ENCODE measurements around the gene UBE2A.

UBE2A gene

DNA sequence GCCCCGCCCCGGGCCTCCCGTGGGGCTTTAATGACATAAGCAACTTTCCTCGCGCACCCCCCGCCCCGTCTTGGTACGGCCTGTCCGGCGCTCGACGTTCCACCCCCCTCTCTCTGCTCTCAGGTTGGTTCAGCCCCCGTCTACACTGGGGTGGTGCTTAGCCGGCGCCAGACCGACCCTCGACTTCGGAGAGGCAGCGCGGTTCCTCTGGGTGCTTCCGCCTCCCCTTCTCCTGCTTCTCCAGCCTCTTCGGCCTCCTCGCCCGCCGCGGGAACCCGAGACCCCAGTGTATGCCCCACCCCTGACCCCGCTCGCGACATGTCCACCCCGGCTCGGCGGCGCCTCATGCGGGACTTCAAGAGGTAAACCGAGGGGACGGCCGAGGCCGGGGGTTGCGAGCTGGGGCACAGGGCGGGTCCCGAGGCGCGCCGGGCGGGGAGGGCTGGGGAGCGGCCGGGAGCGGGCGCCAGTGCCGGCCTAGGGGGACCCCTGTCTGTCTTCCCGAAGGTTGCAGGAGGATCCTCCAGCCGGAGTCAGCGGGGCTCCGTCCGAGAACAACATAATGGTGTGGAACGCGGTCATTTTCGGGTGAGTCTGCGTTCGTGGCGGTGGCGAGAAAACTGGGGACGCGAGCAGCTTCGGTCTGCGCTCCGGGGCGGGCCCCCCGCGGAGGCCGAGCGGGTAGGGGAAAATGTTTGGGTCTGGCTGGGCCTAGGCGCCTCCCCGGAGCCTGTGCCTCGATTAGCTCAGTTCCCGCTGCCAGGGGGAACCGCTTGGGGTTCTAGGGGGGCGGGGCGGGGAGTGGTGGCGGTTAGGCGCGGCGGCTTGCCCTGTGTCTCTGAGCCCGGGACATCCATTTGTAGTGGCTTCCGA is at the start of gene UBE2A:
Gene UBE2A (plus strand): TSS at position 170 of the 873 bp plus-strand sequence. CDS start 149 bp downstream, at position 319.
- peaks cover 11% of the 10 kb centered on the region for H3K4me1 Mint-ChIP-seq
- H3K4me3 Mint-ChIP-seq: peak within 1 kb of the TSS; percentile 96
- no peaks in the 10 kb centered on the region for H3K9me3 Mint-ChIP-seq
- peak within 1 kb of the TSS; percentile 91 for H3K27ac Mint-ChIP-seq
- peaks cover 3% of the 10 kb centered on the region for H3K36me3 Mint-ChIP-seq
- H3K27me3 Mint-ChIP-seq: no peaks in the 10 kb centered on the region

DNA sequence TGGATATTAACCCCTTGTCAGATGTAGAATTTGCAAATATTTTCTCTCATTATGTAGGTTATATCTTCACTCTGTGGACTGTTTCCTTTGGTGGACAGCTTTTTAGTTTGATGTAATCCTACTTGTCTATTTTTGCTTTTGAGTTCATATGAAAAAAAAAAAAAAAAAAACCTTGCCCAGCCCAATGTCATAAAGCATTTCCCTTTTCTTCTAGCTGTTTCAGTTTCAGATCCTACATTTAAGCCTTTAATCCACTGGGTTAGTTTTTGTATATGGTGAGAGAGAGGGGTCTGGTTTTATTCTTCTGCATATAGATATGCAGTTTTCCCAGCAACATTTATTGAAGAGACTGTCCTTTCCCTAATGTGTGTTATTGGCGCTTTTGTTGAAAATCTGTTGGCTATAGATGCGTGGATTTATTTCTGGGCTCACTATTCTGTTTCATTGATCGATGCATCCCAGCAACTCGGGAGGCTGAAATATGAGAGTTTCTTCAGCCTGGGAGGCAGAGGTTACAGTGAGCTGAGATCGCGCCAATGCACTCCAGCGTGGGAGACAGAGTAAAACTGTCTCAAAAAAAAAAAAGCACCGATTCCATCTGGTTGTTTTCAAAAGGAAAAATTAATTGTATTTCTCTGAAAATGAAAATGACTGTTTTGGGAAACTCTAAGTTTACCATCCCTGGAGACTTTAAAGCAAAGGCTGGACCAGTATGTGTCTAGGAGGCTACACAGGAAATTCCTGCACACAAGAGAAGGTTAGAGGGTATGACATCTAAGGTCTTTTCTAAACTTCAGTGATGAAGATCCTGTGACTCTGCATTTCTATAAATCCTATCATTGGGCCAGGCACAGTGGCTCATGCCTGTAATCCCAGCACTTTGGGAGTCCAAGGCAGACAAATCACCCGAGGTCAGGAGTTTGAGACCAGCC is 44.8 kb upstream of the UBE2A start:
- Mint-ChIP-seq H3K9me3 (no peaks in the 10 kb centered on the region), H3K36me3 (peaks cover 2% of the 10 kb centered on the region), H3K4me3 (no peak overlapping the region), H3K27me3 (no peaks in the 10 kb centered on the region), H3K4me1 (no peaks in the 10 kb centered on the region), H3K27ac (no peak overlapping the region)

DNA sequence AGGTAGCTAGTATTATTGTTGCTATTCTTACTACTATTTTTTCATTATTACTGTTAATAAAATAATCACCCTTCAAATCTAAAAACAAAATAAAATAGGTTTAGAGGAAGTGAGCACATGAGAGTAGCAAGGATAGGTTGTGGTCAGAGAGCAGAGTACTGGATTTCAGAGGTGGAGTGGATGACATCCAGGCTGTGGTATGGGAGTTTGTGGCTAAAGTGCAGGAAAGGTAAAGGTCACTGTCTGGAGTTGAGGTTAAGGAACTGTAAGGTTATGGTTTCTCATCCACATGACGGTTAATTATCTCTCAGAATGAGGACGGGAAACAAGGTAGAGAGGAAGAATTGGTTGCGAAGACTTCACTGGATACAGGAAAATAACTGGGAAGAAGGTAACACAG is 36.9 kb upstream of the UBE2A start:
- Mint-ChIP-seq H3K36me3 (peaks cover 2% of the 10 kb centered on the region), H3K9me3 (no peaks in the 10 kb centered on the region), H3K4me3 (no peak overlapping the region), H3K27me3 (no peaks in the 10 kb centered on the region), H3K4me1 (no peaks in the 10 kb centered on the region), H3K27ac (no peak overlapping the region)

DNA sequence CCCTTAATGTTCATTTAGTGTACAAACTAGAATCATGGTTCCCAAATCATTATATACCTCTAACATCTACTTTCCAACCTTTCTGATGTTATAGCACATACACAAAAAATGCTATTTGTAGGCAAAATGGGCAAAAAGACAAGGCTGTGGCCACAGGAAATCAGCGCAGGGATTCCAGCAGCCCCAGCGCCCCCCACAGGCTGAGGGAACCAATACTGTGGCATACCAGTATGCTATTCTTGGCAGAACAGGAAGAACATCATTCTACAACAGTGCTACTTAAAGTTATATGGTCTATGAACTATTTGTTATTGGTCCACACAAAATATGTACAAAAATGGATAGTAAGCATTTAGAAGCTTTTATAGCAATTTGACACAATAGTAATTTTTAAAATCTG is 34.5 kb upstream of the UBE2A start:
- Mint-ChIP-seq H3K27me3 (no peaks in the 10 kb centered on the region), H3K4me3 (no peak overlapping the region), H3K36me3 (peaks cover 2% of the 10 kb centered on the region), H3K9me3 (no peaks in the 10 kb centered on the region), H3K27ac (peak overlapping the region; percentile 23), H3K4me1 (no peaks in the 10 kb centered on the region)

DNA sequence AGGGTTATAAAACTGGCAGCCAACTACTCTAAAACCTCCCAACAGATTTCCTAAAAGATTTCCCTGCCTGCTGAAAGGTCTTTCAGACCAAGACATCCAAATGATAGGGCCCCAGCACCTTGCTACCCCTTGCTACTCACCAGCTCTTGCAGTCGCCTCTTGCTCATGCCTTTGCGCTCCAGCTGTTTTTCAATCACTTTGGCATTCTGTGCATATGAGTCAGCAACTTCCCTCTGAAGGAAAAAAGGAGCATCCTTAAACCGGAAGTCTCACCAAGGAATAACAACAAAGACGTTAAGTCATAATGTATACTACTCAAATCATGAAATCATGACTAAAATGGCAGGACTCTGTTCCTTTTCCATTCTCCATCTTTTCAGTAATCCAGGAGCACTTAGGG is 33.2 kb upstream of the UBE2A start:
- H3K4me1 Mint-ChIP-seq: no peaks in the 10 kb centered on the region
- H3K27ac Mint-ChIP-seq: no peak overlapping the region
- no peaks in the 10 kb centered on the region for H3K27me3 Mint-ChIP-seq
- H3K4me3 Mint-ChIP-seq: no peak overlapping the region
- no peaks in the 10 kb centered on the region for H3K9me3 Mint-ChIP-seq
- H3K36me3 Mint-ChIP-seq: no peaks in the 10 kb centered on the region

DNA sequence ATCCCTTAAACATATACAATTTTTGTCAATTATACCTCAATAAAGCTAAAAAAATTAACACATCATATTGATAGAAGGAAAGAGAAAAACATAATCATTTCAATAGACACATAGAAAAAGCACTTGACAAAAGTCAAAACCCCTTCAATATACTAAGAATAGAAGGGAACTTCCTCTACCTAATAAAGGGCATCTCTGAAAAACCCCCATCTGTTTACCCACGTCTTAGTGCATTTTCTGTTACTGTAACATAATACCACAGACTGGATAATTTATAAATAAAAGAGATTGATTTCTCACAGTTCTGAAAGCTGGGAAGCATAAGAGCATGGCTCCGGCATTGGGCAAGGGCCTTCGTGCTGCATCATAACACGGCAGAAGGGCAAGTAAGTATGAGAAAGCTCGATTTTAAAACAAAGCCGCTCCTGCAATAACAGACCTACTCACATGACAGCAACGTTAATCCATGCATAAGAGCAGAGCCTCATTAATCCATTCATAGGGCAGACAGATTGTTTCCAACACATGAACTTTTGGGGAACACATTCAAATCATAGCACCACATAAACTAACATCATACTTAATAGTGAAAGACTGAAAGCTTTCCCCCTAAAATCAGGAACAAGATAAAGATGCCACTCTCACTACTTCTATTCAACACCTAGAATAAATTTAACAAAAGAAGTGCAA is 24.9 kb upstream of the UBE2A start:
- Mint-ChIP-seq H3K27ac (no peak overlapping the region), H3K36me3 (no peaks in the 10 kb centered on the region), H3K4me1 (peaks cover 25% of the 10 kb centered on the region), H3K9me3 (no peaks in the 10 kb centered on the region), H3K4me3 (no peak overlapping the region), H3K27me3 (no peaks in the 10 kb centered on the region)

DNA sequence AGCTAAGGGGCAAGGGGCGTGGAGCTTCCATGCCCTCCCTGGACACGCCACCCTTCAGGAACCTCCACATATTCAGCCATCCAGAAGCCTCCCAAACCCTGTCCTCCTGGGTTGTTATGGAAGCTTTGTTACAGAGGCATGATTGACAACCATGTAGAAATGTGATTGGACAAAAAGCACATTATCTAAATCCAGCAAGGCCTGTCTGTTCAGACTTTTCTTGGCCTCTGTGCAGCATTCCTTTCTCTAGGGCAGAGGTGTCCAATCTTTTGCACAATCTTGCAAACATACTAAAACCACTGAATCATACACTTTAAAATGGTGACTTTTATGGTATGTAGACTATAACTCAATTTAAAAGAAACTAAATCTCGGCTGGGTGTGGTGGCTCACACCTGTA is 21.9 kb upstream of the UBE2A start:
- Mint-ChIP-seq H3K4me3 (no peak overlapping the region), H3K36me3 (peaks cover 6% of the 10 kb centered on the region), H3K27me3 (no peaks in the 10 kb centered on the region), H3K27ac (no peak overlapping the region), H3K4me1 (peaks cover 31% of the 10 kb centered on the region), H3K9me3 (no peaks in the 10 kb centered on the region)

DNA sequence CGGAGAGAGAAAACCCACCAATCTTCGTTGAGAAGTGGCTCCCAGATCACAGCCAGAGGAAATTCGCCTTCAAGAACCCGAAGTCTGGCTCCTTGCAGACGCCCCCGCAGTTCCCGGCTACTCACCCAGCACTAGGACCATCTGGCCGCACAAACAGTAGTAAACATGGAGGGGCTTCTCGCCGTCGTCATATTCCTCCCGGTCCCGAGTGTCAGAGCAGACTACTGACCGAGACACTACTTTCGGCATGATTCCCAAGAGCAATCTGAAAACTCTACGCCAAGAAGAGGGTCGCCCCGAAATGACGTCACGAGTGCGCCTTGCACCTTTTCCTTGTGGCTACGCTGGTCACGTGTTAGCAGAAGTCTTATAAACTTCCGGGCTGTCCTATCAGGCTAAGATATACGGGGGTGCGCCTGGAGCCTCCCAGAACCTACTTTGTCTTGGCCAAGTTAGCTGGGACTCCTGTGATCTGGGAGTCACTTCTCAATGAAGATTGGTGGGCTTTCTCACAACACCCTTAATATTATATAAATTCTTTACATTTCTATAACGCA is 9.2 kb upstream of the UBE2A start, which contains the start of gene STEEP1:
Gene STEEP1 (minus strand): TSS at position 303 of the 557 bp plus-strand sequence. CDS start 54 bp downstream, at position 249.
- peak within 1 kb of the TSS; percentile 83 for H3K27ac Mint-ChIP-seq
- peaks cover 20% of the 10 kb centered on the region for H3K4me1 Mint-ChIP-seq
- H3K9me3 Mint-ChIP-seq: no peaks in the 10 kb centered on the region
- H3K4me3 Mint-ChIP-seq: peak within 1 kb of the TSS; percentile 96
- H3K36me3 Mint-ChIP-seq: no peaks in the 10 kb centered on the region
- no peaks in the 10 kb centered on the region for H3K27me3 Mint-ChIP-seq

DNA sequence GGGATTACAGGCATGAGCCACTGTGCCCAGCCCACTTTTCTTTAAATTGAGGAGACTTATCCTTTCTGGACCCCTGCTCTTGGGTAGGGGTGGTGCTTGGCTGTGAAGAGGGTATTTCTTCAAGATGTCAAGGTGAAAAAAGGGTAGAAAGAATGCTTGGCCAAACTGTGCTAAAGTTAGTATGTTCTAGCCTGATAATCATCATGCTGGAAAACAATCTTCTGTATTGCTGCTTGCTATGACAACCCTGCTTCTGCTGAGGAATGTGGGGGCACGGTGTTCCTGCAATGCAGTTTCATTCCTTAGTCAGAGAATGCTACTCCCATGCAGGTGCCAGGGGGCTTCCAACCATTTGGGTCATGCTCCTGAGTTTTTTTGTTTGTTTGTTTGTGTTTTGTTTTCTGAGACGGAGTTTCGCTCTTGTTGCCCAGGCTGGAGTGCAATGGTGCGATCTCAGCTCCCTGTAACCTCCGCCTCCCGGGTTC is 4.0 kb upstream of the UBE2A start:
- Mint-ChIP-seq H3K27ac (no peak overlapping the region), H3K27me3 (no peaks in the 10 kb centered on the region), H3K9me3 (no peaks in the 10 kb centered on the region), H3K4me3 (no peak overlapping the region), H3K36me3 (no peaks in the 10 kb centered on the region), H3K4me1 (peaks cover 10% of the 10 kb centered on the region)

DNA sequence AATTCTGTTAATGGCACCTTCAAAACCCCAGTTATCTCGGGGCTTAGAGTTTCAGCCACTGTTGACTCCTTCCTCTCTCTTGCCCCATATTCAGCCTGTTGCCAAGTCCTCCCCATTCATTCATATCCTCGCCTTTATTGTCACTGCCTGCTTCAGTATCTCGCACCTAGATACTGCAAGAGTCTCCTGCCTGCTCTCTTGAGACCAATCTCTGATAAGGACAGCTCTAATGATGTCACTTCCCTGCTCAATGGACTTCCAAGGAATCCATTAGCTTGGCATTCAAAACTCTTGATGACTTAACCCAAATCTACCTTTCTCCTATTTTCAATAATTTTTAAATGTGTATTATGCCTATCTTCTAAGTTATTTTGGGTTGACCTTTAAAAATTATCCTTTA is 1.1 kb upstream of the UBE2A start:
- peaks cover 7% of the 10 kb centered on the region for H3K4me1 Mint-ChIP-seq
- peaks cover 1% of the 10 kb centered on the region for H3K36me3 Mint-ChIP-seq
- H3K4me3 Mint-ChIP-seq: peak overlapping the region; percentile 96
- H3K27me3 Mint-ChIP-seq: no peaks in the 10 kb centered on the region
- no peak overlapping the region for H3K27ac Mint-ChIP-seq
- H3K9me3 Mint-ChIP-seq: no peaks in the 10 kb centered on the region

DNA sequence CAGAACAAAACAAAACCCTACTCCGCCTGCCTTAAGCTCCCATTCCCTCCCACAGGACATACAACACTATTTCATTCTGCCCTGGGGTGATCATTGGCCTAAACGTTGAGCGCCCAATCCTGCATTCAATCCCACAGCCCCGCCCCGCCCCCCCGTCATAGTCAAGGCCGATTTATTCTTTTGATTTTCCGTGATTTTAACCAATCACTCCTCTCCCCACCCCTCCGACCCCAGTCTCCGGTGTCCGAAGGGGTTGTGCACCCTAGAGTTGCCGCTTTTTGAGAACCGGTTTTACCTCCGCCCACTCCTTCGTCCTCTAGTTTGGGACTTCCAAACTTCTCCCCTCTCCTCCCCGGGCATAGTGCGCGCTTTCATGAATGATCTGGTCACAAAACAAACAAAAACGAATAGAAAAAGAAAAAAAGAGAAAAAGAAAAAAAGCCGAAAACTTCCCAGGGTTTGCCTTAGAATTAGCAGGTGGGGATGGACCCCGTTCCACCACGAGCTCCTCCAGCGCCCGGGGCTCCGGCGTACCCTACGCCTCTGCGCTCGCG is 446 bp upstream of the UBE2A start:
- H3K9me3 Mint-ChIP-seq: no peaks in the 10 kb centered on the region

DNA sequence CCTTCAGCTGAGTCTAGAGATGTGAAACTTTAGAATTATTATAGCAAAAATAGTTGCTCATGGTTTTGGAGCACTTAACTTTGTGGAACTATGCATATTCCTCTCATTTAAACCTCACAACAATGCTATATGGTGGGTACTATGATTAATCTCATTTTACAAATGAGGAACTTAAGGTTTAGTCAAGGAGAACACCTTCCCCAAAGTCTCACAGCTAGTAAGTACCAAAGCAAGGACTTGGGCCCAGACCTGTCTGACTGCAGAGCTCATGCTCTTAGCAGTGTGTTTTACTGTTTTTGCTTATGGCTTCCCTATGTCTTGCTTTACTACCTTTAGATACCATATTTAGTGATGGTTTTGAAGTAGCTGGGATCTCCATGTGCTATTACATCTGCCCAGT is 5.1 kb downstream of the UBE2A start:
- Mint-ChIP-seq H3K27me3 (no peaks in the 10 kb centered on the region), H3K27ac (no peak overlapping the region), H3K36me3 (peaks cover 3% of the 10 kb centered on the region), H3K9me3 (no peaks in the 10 kb centered on the region), H3K4me1 (peaks cover 15% of the 10 kb centered on the region), H3K4me3 (no peak overlapping the region)

More for the DNA sequence above, 446 bp upstream of the UBE2A start:
- Mint-ChIP-seq H3K36me3 (peaks cover 3% of the 10 kb centered on the region), H3K27ac (peak overlapping the region; percentile 91), H3K4me3 (peak overlapping the region; percentile 96), H3K4me1 (peaks cover 11% of the 10 kb centered on the region), H3K27me3 (no peaks in the 10 kb centered on the region)

DNA sequence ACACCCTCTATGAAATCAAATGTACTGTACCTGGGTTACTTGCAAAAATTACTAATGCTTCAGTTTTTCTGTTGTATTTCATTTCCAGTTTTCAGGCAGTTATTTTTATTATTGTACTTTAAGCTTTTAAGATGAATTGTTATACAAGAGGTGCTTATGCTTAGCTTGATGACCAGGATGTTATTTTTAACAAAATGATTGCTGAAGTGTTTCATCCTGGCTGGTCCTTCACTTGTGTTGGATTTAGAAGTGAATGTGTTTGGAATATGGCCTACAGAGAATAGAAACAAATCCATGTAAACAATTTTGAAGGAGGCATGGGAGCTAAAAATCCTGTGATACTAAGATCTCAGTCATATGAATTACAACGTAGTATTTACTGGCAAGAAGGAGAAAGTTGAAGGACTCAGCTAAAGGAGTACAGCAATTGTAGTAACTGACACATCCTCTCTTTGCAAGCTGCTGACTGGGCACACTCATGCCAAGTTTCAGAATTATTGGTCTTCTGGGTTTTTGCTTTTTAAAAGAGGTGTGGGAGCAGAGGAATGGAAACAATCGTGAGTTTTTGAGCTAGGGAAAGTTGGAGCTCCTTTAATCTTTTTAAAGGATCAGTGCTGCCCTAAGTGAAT is 9.2 kb downstream of the UBE2A start:
- Mint-ChIP-seq H3K27ac (peak overlapping the region; percentile 11), H3K9me3 (no peaks in the 10 kb centered on the region), H3K36me3 (peaks cover 1% of the 10 kb centered on the region), H3K4me1 (peaks cover 13% of the 10 kb centered on the region), H3K4me3 (no peak overlapping the region), H3K27me3 (no peaks in the 10 kb centered on the region)

DNA sequence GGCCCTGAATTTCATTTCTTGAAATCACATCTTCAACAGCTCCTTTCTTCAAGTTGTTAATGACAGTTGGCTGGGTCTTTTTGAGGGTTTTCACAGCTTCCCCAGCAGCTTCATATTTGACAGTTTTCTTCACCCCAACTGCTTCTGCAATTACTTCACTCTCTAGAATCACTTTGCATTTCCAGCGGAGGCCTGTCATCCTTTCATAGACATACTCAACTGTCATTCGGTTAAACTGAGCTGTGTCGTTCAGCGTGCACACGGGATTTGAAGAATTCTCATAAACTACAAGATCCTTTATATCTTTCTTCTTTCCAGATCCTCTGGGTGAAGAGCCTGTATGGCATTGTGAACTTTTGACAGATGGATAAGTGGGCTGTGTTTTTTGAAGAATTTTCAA is 15.4 kb downstream of the UBE2A start:
- Mint-ChIP-seq H3K36me3 (peaks cover 1% of the 10 kb centered on the region), H3K4me1 (peaks cover 3% of the 10 kb centered on the region), H3K27me3 (no peaks in the 10 kb centered on the region), H3K4me3 (no peak overlapping the region), H3K27ac (no peak overlapping the region), H3K9me3 (no peaks in the 10 kb centered on the region)

All from activated naive CD4-positive, alpha-beta T cell treated with anti-CD3 and anti-CD28 coated beads, Interleukin-2, amount 50 U/mL, for 24 hours (primary cell).